SK-N-DZ (cell line): ENCODE measurements around the gene HOTAIR.

ENCODE experiments used
- DNase-seq: peaks from one replicate; pipeline ENCODE4 v3.0.0-alpha.2; 2015; ENCODE audit warnings: low spot score

HOTAIR gene

GRCh38 chr12:54011665-54012532 is 37.1 kb upstream of the HOTAIR start:
- no peak for DNase-seq

GRCh38 chr12:54010972-54011664 is 36.4 kb upstream of the HOTAIR start:
- no peak for DNase-seq

- DNase-seq = no peak
These were observed 35.6 kb upstream of the HOTAIR start for GRCh38 chr12:54010053-54010971.

GRCh38 chr12:54009171-54010052 is 34.7 kb upstream of the HOTAIR start:
- no peak for DNase-seq

- DNase-seq = no peak
These were observed 33.5 kb upstream of the HOTAIR start for GRCh38 chr12:54008260-54008552.

- DNase-seq = no peak
These were observed 32.9 kb upstream of the HOTAIR start for GRCh38 chr12:54007538-54008259.

GRCh38 chr12:54006559-54007220 is 31.9 kb upstream of the HOTAIR start:
- DNase-seq = no peak

- peak; percentile 79 for DNase-seq
These were observed 31.3 kb upstream of the HOTAIR start for GRCh38 chr12:54005853-54006558.

- no peak for DNase-seq
These were observed 30.7 kb upstream of the HOTAIR start for GRCh38 chr12:54005531-54005852.

GRCh38 chr12:54004841-54005530 is 30.2 kb upstream of the HOTAIR start:
- DNase-seq = no peak

GRCh38 chr12:54004063-54004840 is 29.5 kb upstream of the HOTAIR start:
- no peak for DNase-seq

GRCh38 chr12:54003625-54004024 is 28.9 kb upstream of the HOTAIR start:
- no peak for DNase-seq

- no peak for DNase-seq
These were observed 28.2 kb upstream of the HOTAIR start for GRCh38 chr12:54002915-54003389.

- no peak for DNase-seq
These were observed 27.6 kb upstream of the HOTAIR start for GRCh38 chr12:54002278-54002914.

GRCh38 chr12:54001283-54002187 is 26.8 kb upstream of the HOTAIR start:
- DNase-seq = no peak
